WI38 (cell line): ENCODE results near the gene TBX2.

Experiments
- H3K4me3 ChIP-seq: 2 replicates; pipeline ENCODE4 v1.5.1; 2011; ENCODE audit warnings: low read depth, mild to moderate bottlenecking, control low read depth, low read length
- TF ChIP-seq, protein P1 (sequence below): IDR thresholded peaks from 2 replicates; pipeline ENCODE4 v1.5.1; 2012; ENCODE audit warnings: low read depth, mild to moderate bottlenecking, control low read depth, low read length

The TBX2 gene

DNA sequence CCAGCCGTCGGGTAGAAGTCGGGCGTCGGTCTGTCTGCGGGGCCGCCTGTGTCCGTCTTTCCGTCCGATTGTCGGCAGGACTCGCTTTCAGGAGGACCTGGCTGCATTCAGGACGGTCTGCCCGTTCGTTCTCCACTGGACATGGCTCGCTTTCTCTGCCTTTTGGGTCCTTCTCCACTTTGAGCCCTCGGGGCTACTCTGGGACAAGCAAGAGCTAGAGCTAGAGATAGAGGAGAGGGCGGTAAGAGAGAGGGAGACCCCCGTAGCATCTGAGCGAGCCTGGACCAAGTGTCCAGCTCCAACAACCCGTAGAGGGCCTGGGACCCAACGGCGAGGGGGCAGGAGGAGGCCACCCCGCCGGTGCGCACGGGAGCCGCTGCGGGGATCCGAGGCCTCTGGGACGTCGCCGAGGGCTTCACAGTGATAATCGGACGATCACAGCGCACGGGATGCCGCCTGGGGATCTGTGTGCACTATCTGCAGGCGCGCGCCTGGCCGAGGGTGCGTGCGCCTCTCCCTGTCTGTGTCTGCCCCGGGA, 57.1 kb downstream of the TBX2 start:
- TF ChIP-seq, protein P1, sequence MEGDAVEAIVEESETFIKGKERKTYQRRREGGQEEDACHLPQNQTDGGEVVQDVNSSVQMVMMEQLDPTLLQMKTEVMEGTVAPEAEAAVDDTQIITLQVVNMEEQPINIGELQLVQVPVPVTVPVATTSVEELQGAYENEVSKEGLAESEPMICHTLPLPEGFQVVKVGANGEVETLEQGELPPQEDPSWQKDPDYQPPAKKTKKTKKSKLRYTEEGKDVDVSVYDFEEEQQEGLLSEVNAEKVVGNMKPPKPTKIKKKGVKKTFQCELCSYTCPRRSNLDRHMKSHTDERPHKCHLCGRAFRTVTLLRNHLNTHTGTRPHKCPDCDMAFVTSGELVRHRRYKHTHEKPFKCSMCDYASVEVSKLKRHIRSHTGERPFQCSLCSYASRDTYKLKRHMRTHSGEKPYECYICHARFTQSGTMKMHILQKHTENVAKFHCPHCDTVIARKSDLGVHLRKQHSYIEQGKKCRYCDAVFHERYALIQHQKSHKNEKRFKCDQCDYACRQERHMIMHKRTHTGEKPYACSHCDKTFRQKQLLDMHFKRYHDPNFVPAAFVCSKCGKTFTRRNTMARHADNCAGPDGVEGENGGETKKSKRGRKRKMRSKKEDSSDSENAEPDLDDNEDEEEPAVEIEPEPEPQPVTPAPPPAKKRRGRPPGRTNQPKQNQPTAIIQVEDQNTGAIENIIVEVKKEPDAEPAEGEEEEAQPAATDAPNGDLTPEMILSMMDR, result no peak
- H3K4me3 ChIP-seq, result no peak overlapping the region

DNA sequence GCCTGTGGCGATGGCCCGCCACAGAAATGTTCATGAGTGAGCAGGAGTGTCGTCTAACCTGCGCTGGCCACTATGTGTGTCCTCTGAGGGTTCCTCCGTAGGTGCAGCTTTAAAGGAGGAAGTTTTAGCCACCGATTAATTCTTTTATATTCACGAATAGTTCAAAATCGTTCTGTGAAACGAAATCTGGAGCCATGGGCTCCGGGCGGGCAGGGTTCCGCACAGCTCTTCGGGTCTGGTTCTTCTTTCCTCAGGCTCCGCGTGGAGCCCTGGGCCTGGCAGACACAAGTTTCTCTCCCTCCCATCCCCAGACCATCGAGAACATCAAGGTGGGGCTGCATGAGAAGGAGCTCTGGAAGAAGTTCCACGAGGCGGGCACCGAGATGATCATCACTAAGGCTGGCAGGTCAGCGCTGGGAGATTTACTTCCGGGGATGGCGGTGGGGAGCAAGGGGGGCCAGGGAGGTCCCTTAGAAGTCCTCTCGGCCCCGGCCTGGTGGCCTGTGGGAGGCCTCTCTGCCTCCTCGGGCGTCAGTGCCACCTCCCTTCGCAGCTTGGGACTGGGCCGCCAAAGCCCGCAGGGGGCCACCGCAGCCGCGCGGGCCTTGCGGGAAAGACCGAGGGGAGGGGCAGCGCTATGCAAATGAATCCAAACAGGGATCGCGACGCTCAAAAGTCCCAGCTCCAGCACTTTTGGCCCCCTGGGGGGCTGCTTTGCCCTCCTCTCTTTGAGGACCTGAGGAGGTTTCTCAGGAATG, 57.8 kb downstream of the TBX2 start:
- TF ChIP-seq, protein P1, result no peak
- H3K4me3 ChIP-seq, result no peak overlapping the region

GRCh38 chr17:61458000-61458399, 58.4 kb downstream of the TBX2 start:
- TF ChIP-seq, protein P1, result no peak
- no peak overlapping the region for H3K4me3 ChIP-seq

- H3K4me3 ChIP-seq, result no peak overlapping the region
Observed at GRCh38 chr17:61458421-61459141, 58.9 kb downstream of the TBX2 start.

More at GRCh38 chr17:61458421-61459141, 58.9 kb downstream of the TBX2 start:
- TF ChIP-seq, protein P1, result no peak
